Activated CD4-positive, alpha-beta T cell treated with anti-CD3 and anti-CD28 coated beads, Interleukin-2, amount 10 ng/mL, durations not matched to agents 24 days and 14 days (primary cell): ENCODE data around the gene HMG20B. TPM values are rescaled to one million over a fixed set of nuclear protein-coding genes. Genes with fewer than 3 reads are reported as not detected.

Source experiments
- DNase-seq: peaks from one replicate; pipeline ENCODE4 v3.0.0; 2022
- H3K27ac Mint-ChIP-seq: one replicate; pipeline ENCODE4 v1.8.0; 2022; ENCODE audit warnings: mild to moderate bottlenecking, mixed read lengths
- H3K27me3 Mint-ChIP-seq: one replicate; pipeline ENCODE4 v1.8.0; 2022; ENCODE audit warnings: mixed read lengths
- H3K36me3 Mint-ChIP-seq: one replicate; pipeline ENCODE4 v1.8.0; 2022; ENCODE audit warnings: low read depth, mild to moderate bottlenecking, mixed read lengths
- H3K4me1 Mint-ChIP-seq: one replicate; pipeline ENCODE4 v1.8.0; 2021; ENCODE audit warnings: mixed read lengths
- H3K4me3 Mint-ChIP-seq: one replicate; pipeline ENCODE4 v1.8.0; 2022; ENCODE audit warnings: mild to moderate bottlenecking, moderate library complexity, mixed read lengths
- H3K9me3 Mint-ChIP-seq: one replicate; pipeline ENCODE4 v1.8.0; 2021; ENCODE audit warnings: mixed read lengths
- intact Hi-C: fragments of 100-400 bp; cut with micrococcal nuclease; formaldehyde crosslinking; loops from one replicate; pipeline ENCODE4 v1.15.1; 2023
- total RNA-seq: library from RNA; stranded (reverse); gene quantifications from 2 replicates; pipeline ENCODE4 v1.2.3, GENCODE V29; 2022

Gene HMG20B
- total RNA-seq, 1 donor from 2014 or later: 59.3 TPM

DNA sequence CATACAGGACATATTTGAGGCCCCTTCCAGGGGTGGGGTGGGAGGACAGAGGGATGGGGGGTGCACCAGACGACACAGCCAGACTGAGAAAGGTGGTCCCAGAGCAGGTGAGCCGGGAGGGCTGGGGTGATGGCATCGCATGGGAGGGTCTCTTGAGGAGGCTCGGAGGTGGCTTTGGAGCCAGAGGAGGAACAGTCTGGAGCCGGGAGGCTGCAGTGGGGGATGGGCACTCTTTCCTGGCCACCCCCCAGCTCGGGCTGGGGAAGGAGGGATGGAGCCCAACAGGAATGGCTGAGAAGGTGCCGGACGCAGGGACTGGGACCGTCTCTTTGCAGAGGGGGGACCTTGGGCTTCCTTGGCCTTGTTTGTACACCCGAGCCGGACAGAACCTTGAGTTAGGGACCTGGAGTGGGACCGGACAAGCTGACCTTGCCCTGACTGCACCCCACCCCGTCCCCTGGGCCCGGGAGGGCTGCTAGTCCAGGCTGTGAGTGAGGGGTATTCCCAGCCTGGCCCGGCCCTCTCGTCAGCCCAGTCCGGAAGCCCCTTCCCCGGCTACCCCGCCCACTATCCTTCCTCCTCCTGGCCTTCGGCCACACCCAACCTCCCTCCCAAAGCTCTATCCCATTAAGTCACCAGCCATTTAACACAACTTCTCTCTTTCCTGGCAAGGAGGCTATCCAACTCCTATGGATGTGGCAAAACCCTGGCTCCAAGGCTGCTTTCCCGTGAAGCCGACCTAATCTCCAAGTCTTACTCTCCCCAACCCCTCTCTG lies 34.7 kb downstream of the HMG20B start:
- peak overlapping the region; percentile 54 for H3K4me3 Mint-ChIP-seq
- intact Hi-C loops: no loop called here
- peaks cover 6% of the 10 kb centered on the region for H3K4me1 Mint-ChIP-seq
- H3K27ac Mint-ChIP-seq: no peak overlapping the region
- H3K27me3 Mint-ChIP-seq: peaks cover 6% of the 10 kb centered on the region
- peaks cover 10% of the 10 kb centered on the region for H3K36me3 Mint-ChIP-seq
- H3K9me3 Mint-ChIP-seq: no peaks in the 10 kb centered on the region
- no peak for DNase-seq

DNA sequence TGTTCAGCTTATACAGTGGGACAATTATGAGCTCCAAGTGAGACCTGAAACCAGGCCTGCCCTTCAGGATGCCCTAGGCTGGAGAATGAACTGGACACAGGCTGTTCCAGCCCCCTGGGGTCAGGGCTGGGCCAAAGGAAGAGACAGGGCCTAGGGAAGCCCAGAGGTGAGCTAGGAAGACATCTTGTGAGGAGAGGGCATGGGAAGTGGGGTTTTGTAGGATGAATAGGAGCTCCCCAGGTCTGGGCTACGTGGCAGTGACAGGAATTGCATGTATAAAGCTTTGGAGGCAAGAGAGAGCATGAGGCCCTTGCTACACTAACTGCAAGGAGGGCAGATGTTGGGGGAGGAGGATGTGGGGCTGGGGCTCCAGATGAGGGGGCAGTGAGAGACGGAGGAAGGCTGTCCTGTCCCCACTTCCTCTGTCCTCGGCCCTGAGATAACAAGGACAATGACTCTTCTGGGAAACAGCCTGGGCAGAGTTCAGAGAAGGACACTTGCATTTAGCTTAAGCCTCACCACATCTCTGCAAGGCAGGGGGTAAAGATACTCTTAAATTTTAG lies 35.4 kb downstream of the HMG20B start:
- peaks cover 6% of the 10 kb centered on the region for H3K4me1 Mint-ChIP-seq
- no peaks in the 10 kb centered on the region for H3K9me3 Mint-ChIP-seq
- H3K27ac Mint-ChIP-seq: no peak overlapping the region
- intact Hi-C loops: no loop called here
- H3K4me3 Mint-ChIP-seq: peak overlapping the region; percentile 54
- DNase-seq: no peak
- H3K36me3 Mint-ChIP-seq: peaks cover 10% of the 10 kb centered on the region
- peaks cover 6% of the 10 kb centered on the region for H3K27me3 Mint-ChIP-seq

DNA sequence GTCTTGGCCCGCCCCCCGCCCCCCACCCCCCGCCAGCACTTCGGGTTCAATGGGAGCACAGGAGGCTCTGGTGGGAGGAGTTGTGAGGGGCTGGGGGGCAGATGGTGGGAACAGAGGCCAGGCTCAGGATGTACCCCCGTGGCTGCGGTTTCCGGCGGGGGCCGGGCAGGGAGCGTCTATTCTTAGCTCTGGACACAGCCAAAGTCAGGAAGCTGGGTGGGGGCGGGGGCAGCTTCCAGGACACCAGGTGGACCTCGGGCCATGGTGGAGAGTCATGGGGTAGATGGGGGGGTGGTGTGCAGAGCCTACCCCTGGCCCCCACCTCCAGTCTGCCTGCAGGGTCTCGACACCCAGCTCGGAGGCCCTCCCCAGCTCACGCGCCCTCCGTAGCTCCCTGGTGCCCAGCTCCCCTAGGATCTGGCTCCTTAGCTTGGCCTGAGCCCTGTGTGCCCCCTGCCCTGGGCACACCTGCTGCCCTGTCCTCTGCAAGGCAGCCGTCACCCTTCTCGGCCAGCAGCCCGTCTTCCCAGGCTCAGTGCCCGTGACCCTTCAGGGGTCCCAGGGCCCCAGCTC lies 36.1 kb downstream of the HMG20B start:
- H3K27me3 Mint-ChIP-seq: peaks cover 6% of the 10 kb centered on the region
- H3K4me3 Mint-ChIP-seq: no peak overlapping the region
- H3K27ac Mint-ChIP-seq: no peak overlapping the region
- DNase-seq: no peak
- peaks cover 10% of the 10 kb centered on the region for H3K36me3 Mint-ChIP-seq
- intact Hi-C loops: no loop called here
- peaks cover 6% of the 10 kb centered on the region for H3K4me1 Mint-ChIP-seq
- H3K9me3 Mint-ChIP-seq: no peaks in the 10 kb centered on the region

- peaks cover 10% of the 10 kb centered on the region for H3K36me3 Mint-ChIP-seq
- H3K27ac Mint-ChIP-seq: no peak overlapping the region
- no peak overlapping the region for H3K4me3 Mint-ChIP-seq
- intact Hi-C loops: no loop called here
- H3K27me3 Mint-ChIP-seq: peaks cover 6% of the 10 kb centered on the region
- no peaks in the 10 kb centered on the region for H3K9me3 Mint-ChIP-seq
- H3K4me1 Mint-ChIP-seq: peaks cover 6% of the 10 kb centered on the region
- no peak for DNase-seq
Measured at GRCh38 chr19:3609779-3610719, 37.3 kb downstream of the HMG20B start.

- Mint-ChIP-seq H3K27ac (no peak overlapping the region), H3K27me3 (peaks cover 6% of the 10 kb centered on the region), H3K36me3 (peaks cover 10% of the 10 kb centered on the region), H3K9me3 (no peaks in the 10 kb centered on the region), H3K4me1 (peaks cover 6% of the 10 kb centered on the region), H3K4me3 (no peak overlapping the region)
- no peak for DNase-seq
- intact Hi-C loops: no loop called here
Measured at GRCh38 chr19:3610745-3611717, 38.3 kb downstream of the HMG20B start.

DNA sequence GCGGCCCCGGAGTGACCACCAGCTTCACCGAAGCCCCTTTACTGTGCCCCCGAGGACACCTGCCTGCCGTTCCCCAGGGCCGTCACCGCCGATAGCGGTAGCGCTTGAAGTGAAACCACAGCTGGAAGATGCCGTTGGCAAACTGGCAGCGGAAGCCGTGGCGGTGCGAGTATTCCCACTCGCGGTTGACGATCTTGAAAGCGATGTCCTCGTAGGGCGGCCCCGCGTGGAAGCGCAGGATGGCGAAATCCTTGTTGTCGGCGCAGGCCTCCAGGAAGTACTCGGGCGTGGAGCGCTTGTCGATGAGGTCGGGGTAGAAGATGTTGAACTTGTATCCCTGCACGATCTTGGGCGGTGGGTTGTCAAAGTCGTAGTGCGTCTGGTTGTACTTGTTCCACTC lies 39.1 kb downstream of the HMG20B start:
- no peak for DNase-seq
- Mint-ChIP-seq H3K27me3 (peaks cover 6% of the 10 kb centered on the region), H3K4me1 (peaks cover 6% of the 10 kb centered on the region), H3K4me3 (no peak overlapping the region), H3K9me3 (no peaks in the 10 kb centered on the region), H3K27ac (no peak overlapping the region), H3K36me3 (peaks cover 10% of the 10 kb centered on the region)
- intact Hi-C loops: no loop called here

- Mint-ChIP-seq H3K27me3 (peaks cover 4% of the 10 kb centered on the region), H3K9me3 (no peaks in the 10 kb centered on the region), H3K4me3 (no peak overlapping the region), H3K27ac (no peak overlapping the region), H3K36me3 (peaks cover 10% of the 10 kb centered on the region), H3K4me1 (peaks cover 9% of the 10 kb centered on the region)
- no peak for DNase-seq
- intact Hi-C loops: no loop called here
Measured at GRCh38 chr19:3612330-3612729, 39.6 kb downstream of the HMG20B start.

DNA sequence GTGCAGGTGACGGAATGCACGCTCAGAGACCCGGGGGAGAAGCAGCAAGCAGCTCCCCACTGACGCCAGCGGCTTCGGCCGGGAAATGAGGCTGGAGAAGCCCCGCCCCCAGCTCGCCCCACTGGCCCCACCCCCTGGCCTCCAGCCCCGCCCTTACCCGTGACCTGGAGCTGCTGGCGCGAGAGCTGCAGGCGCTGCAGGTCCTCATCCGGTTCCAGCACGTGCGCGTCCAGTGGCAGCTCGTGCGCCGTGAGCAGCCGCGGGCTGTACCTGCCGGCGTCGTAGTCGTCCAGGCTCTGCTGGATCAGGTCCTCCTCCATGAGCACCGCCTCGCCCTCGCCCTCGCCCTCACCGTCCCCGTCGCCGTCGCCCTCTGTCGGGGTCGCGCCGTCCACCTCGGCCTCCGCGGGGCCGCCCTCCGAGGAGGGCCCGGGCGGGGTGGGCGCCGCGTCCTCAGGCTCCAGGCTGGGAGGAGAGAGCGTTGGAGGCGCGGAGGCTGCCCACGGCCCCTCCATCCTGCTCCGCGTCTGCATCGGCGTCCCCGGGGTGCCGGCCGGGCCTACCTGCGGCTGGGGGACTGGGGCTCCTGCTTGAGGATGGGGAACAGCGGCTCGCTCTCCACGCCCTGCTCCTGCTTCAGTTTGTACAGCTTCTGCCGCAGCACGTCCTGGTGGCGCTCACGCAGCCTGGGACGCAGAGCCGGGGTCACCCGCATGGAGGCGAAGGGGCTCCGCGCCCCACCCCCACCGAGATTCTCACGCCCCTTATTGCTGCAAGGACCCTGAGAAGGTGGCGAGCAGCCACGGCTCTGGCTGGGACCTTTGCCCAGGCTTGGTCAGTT lies 40.4 kb downstream of the HMG20B start:
- no peak for DNase-seq
- H3K27ac Mint-ChIP-seq: no peak overlapping the region
- no peak overlapping the region for H3K4me3 Mint-ChIP-seq
- intact Hi-C loops: no loop called here
- H3K36me3 Mint-ChIP-seq: peaks cover 13% of the 10 kb centered on the region
- H3K9me3 Mint-ChIP-seq: no peaks in the 10 kb centered on the region
- peaks cover 7% of the 10 kb centered on the region for H3K4me1 Mint-ChIP-seq
- H3K27me3 Mint-ChIP-seq: no peaks in the 10 kb centered on the region

DNA sequence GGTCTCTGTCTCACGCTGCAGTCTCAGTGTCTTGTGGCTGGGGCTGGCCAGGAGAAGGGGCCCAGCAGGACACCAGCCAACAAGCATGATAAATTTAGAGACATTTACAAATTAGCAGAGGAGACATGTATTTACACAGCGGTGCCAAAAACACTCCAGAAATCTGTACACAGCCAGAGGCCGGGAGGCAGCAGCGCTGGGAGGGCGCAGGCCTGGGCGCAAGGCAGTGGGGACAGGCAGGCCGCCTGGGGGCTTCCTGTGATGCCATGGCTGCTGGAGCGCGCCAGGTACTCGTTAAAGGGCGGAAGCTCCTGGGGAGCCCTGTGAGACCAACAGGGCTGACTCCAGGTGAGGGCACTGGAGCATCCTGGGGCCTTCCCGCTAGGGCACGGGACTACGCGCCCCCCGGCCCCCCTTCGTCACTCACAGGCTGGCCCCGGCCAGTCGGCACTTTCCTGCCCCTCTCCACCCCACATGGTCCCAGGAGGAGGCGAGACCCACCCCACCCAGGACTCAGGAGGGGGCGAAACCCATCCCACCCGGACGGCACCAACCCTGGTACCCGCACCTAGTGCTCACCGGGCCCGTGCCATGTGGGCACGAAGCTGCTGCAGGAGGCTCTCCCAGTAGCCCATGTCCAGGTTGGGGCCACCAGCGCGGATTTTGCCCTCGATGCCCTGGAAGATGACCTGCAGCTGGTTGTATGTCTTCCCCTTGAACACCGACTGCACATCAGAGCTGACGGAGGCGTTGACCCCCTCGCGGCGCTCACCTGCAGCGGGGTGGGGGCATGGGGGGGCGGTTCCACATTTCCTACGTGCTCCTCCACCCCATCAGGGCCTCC lies 41.3 kb downstream of the HMG20B start:
- H3K27ac Mint-ChIP-seq: peak overlapping the region; percentile 34
- peaks cover 5% of the 10 kb centered on the region for H3K4me1 Mint-ChIP-seq

GRCh38 chr19:3614858-3615505 lies 42.2 kb downstream of the HMG20B start:
- H3K4me1 Mint-ChIP-seq: peaks cover 5% of the 10 kb centered on the region
- peaks cover 15% of the 10 kb centered on the region for H3K36me3 Mint-ChIP-seq
- no peak overlapping the region for H3K4me3 Mint-ChIP-seq
- no peak overlapping the region for H3K27ac Mint-ChIP-seq
- no peaks in the 10 kb centered on the region for H3K9me3 Mint-ChIP-seq
- intact Hi-C loops: no loop called here
- DNase-seq: no peak
- H3K27me3 Mint-ChIP-seq: no peaks in the 10 kb centered on the region

More for the DNA sequence above, 41.3 kb downstream of the HMG20B start:
- Mint-ChIP-seq H3K4me3 (no peak overlapping the region), H3K9me3 (no peaks in the 10 kb centered on the region), H3K27me3 (no peaks in the 10 kb centered on the region), H3K36me3 (peaks cover 13% of the 10 kb centered on the region)
- intact Hi-C loops: no loop called here
- DNase-seq: no peak

GRCh38 chr19:3615524-3616135 lies 42.9 kb downstream of the HMG20B start:
- no peaks in the 10 kb centered on the region for H3K27me3 Mint-ChIP-seq
- intact Hi-C loops: no loop called here
- H3K36me3 Mint-ChIP-seq: peaks cover 12% of the 10 kb centered on the region
- peaks cover 5% of the 10 kb centered on the region for H3K4me1 Mint-ChIP-seq
- no peak overlapping the region for H3K4me3 Mint-ChIP-seq
- no peak overlapping the region for H3K27ac Mint-ChIP-seq
- H3K9me3 Mint-ChIP-seq: no peaks in the 10 kb centered on the region
- no peak for DNase-seq
